Measurements from ENCODE around the gene TYW1.
"Not testable (repeated sequence)": the region's sequence is repeated elsewhere in the genome, so short reads cannot be mapped to it uniquely, and the experiment has no call there.

The TYW1 gene

DNA sequence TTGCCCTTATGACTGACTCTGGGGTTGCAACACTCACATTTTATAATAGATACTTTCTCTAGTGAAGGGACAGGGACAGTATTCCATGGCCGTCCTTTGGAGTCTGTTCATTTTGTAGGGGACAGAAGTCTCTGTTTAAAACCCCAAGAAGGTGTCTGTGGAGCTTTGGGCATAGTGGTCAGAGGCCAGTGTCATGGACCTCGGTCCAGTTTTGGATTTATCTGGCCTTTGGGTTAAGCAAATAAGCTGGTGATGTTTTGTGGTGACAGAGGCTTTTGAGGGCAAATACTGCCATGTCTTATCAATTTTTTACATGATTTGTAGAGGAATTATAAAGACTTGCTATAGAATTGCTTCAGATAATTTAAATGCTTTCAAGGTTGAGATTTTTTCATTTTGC, 50.2 kb downstream of the TYW1 start:
- DNase-seq; H3K27me3 ChIP-seq (replicated peaks in 2 of 5; ENCODE audit: control insufficient read depth in 4 of 5, insufficient read depth in 5 of 5, low read length in 4 of 5); CTCF ChIA-PET; H3K4me3 ChIP-seq (ENCODE audit: control insufficient read depth in 1 of 7, extremely low read depth in 1 of 7, insufficient read depth in 4 of 7, low read depth in 2 of 7, low read length in 6 of 7); POLR2A ChIA-PET; H3K4me1 ChIP-seq (ENCODE audit: control extremely low read depth in 1 of 4, control insufficient read depth in 4 of 4, insufficient read depth in 4 of 4, low read length in 3 of 4); H3K27ac ChIP-seq (ENCODE audit: insufficient read depth in 1 of 2, low read depth in 1 of 2, low read length in 2 of 2, poor library complexity in 1 of 2, severe bottlenecking in 2 of 2); H3K9me3 ChIP-seq (ENCODE audit: control extremely low read depth in 1 of 5, control insufficient read depth in 4 of 5, insufficient read depth in 2 of 5, low read depth in 1 of 5, low read length in 4 of 5): not testable (repeated sequence)
- H3K36me3 ChIP-seq (ENCODE audit: control insufficient read depth in 4 of 4, insufficient read depth in 4 of 4, low read length in 3 of 4) = peaks cover 0 to 12% (median 1%) of the 10 kb centered on the region in 4 experiments
- 86% methylated on average over 2 of the region's 2 CpGs for WGBS (ENCODE audit: insufficient coverage)

DNA sequence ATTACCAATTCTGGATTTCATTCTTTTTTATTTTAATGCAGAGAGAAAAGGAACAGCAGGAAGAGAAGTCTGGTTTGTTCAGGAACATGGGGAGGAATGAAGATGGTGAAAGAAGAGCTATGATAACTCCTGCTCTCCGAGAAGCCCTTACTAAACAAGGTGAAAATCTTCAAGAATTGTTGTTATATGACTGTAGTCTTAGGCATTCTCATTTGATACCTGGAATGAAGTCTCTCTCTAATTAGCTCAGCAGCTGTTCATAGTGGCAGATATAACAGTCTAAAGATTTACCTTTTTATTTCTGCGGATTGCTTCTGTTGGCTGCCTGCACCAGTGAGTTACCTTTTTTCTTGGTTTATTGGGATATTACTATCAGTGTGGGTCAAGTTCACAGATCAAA, 53.3 kb downstream of the TYW1 start:
- H3K27me3 ChIP-seq (replicated peaks in 2 of 5; ENCODE audit: control insufficient read depth in 4 of 5, insufficient read depth in 5 of 5, low read length in 4 of 5); POLR2A ChIA-PET; H3K4me1 ChIP-seq (ENCODE audit: control extremely low read depth in 1 of 4, control insufficient read depth in 4 of 4, insufficient read depth in 4 of 4, low read length in 3 of 4); H3K27ac ChIP-seq (ENCODE audit: insufficient read depth in 1 of 2, low read depth in 1 of 2, low read length in 2 of 2, poor library complexity in 1 of 2, severe bottlenecking in 2 of 2); DNase-seq; H3K4me3 ChIP-seq (ENCODE audit: control insufficient read depth in 1 of 7, extremely low read depth in 1 of 7, insufficient read depth in 4 of 7, low read depth in 2 of 7, low read length in 6 of 7); H3K9me3 ChIP-seq (ENCODE audit: control extremely low read depth in 1 of 5, control insufficient read depth in 4 of 5, insufficient read depth in 2 of 5, low read depth in 1 of 5, low read length in 4 of 5); CTCF ChIA-PET: not testable (repeated sequence)
- WGBS (ENCODE audit: insufficient coverage) = no CpG with 5 or more reads among the region's 2 CpGs
- peaks cover 4 to 24% (median 4%) of the 10 kb centered on the region in 4 experiments for H3K36me3 ChIP-seq (ENCODE audit: control insufficient read depth in 4 of 4, insufficient read depth in 4 of 4, low read length in 3 of 4)

DNA sequence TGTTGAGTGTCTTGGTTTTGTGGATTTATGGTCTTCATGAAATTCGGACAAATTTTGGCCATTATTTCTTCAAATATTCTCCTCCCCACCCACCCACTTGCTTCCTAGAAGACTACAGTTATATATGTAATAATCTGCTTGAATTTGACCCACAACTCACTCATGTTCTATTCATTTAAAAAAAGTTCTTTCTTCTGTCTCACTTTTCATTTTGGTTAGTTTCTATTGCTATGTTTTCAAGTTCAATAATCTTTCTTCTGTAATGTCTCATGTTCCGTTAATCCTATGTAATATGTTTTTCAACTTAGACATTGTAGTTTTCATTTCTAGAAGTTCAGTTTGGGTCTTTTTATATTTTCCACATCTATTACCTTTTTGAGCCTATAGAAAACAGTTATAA, 55.5 kb downstream of the TYW1 start:
- H3K4me1 ChIP-seq (ENCODE audit: control extremely low read depth in 1 of 4, control insufficient read depth in 4 of 4, insufficient read depth in 4 of 4, low read length in 3 of 4); DNase-seq; CTCF ChIA-PET; H3K9me3 ChIP-seq (ENCODE audit: control extremely low read depth in 1 of 5, control insufficient read depth in 4 of 5, insufficient read depth in 2 of 5, low read depth in 1 of 5, low read length in 4 of 5); POLR2A ChIA-PET; H3K27me3 ChIP-seq (replicated peaks in 2 of 5; ENCODE audit: control insufficient read depth in 4 of 5, insufficient read depth in 5 of 5, low read length in 4 of 5); H3K4me3 ChIP-seq (ENCODE audit: control insufficient read depth in 1 of 7, extremely low read depth in 1 of 7, insufficient read depth in 4 of 7, low read depth in 2 of 7, low read length in 6 of 7); H3K27ac ChIP-seq (ENCODE audit: insufficient read depth in 1 of 2, low read depth in 1 of 2, low read length in 2 of 2, poor library complexity in 1 of 2, severe bottlenecking in 2 of 2): not testable (repeated sequence)
- H3K36me3 ChIP-seq (ENCODE audit: control insufficient read depth in 4 of 4, insufficient read depth in 4 of 4, low read length in 3 of 4) = peaks cover 4 to 24% (median 4%) of the 10 kb centered on the region in 4 experiments
- no CpG with 5 or more reads among the region's 2 CpGs for WGBS (ENCODE audit: insufficient coverage)

DNA sequence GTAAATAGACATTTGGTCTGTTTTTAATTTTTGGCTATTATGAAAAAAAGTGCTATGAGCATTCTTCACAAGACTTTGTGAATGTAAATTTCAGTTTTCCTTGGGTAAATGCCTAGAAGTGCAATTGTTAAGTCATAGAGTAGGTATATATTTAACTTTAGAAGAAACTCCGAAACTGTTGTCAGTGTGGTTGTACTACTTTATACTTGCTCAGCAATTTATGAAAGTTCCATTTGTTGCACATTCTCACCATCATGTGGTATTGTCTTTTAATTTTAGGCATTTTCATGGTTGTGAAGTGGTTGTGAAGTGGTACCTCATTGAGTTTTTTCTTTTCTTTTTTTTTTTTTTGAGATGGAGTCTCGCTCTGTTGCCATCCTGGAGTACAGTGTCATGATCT, 60.0 kb downstream of the TYW1 start:
- Histone ChIP-seq H3K27ac (ENCODE audit: insufficient read depth in 1 of 2, low read depth in 1 of 2, low read length in 2 of 2, poor library complexity in 1 of 2, severe bottlenecking in 2 of 2) (no peak overlapping the region), H3K4me3 (ENCODE audit: control insufficient read depth in 1 of 7, extremely low read depth in 1 of 7, insufficient read depth in 4 of 7, low read depth in 2 of 7, low read length in 6 of 7) (no peak overlapping the region), H3K9me3 (ENCODE audit: control extremely low read depth in 1 of 5, control insufficient read depth in 4 of 5, insufficient read depth in 2 of 5, low read depth in 1 of 5, low read length in 4 of 5) (no peaks in the 10 kb centered on the region), H3K36me3 (ENCODE audit: control insufficient read depth in 4 of 4, insufficient read depth in 4 of 4, low read length in 3 of 4) (peaks cover 2 to 20% (median 5%) of the 10 kb centered on the region in 4 experiments), H3K27me3 (replicated peaks in 2 of 5; ENCODE audit: control insufficient read depth in 4 of 5, insufficient read depth in 5 of 5, low read length in 4 of 5) (no peaks in the 10 kb centered on the region), H3K4me1 (ENCODE audit: control extremely low read depth in 1 of 4, control insufficient read depth in 4 of 4, insufficient read depth in 4 of 4, low read length in 3 of 4) (no peaks in the 10 kb centered on the region)
- no peak for DNase-seq
- WGBS (ENCODE audit: insufficient coverage) = 100% methylated on average over 1 of the region's 2 CpGs
- ChIA-PET CTCF (no interaction called here), POLR2A (no interaction called here)

DNA sequence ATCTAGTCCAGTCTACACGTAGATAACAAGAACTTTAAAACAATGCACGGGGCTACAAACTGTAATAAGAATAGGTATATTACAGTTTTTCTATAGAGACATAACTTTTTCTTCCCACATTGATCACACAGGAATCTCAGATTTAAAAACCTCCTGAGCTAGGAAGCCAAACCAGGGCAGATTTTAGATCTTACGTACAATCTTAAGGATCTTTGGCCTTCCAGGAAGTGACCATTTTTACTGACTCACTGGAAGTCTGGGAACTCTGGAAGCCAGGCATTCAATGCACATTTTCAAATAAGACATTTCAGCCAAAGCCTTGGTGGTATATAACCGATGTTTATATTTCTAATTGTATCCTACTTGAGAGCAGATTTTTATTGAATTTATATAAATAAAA, 64.7 kb downstream of the TYW1 start:
- WGBS (ENCODE audit: insufficient coverage) = 100% methylated on average over 1 of the region's 4 CpGs

DNA sequence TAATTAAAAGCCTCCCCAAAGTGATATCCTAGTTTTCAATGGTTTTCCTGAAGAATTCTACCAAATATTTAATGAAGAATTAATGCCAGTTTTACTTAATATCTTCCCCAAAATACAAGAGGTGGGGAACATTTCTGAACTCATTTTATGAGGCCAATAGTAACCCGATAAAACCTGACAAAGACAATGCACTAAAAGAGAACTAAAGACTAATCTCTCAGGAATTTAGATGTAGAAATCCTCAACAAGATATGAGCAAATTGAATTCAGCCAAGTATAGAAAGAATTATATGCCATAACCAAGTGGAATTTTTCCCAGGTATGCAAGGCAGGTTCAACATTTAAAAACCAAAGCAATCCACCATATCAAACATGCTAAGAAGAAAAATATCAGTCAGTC, 66.2 kb downstream of the TYW1 start:
- H3K4me1 ChIP-seq (ENCODE audit: control extremely low read depth in 1 of 4, control insufficient read depth in 4 of 4, insufficient read depth in 4 of 4, low read length in 3 of 4); H3K9me3 ChIP-seq (ENCODE audit: control extremely low read depth in 1 of 5, control insufficient read depth in 4 of 5, insufficient read depth in 2 of 5, low read depth in 1 of 5, low read length in 4 of 5); H3K27ac ChIP-seq (ENCODE audit: insufficient read depth in 1 of 2, low read depth in 1 of 2, low read length in 2 of 2, poor library complexity in 1 of 2, severe bottlenecking in 2 of 2); H3K4me3 ChIP-seq (ENCODE audit: control insufficient read depth in 1 of 7, extremely low read depth in 1 of 7, insufficient read depth in 4 of 7, low read depth in 2 of 7, low read length in 6 of 7); DNase-seq; H3K27me3 ChIP-seq (replicated peaks in 2 of 5; ENCODE audit: control insufficient read depth in 4 of 5, insufficient read depth in 5 of 5, low read length in 4 of 5); POLR2A ChIA-PET: not testable (repeated sequence)
- CTCF ChIA-PET = interaction anchor here (0.6 kb wide), 1 partner anchor 523 kb away, joined by 3 read pairs; no protein-coding TSS in a partner anchor
- no CpG with 5 or more reads among the region's 1 CpG for WGBS (ENCODE audit: insufficient coverage)
- H3K36me3 ChIP-seq (ENCODE audit: control insufficient read depth in 4 of 4, insufficient read depth in 4 of 4, low read length in 3 of 4) = peaks cover 4 to 26% (median 9%) of the 10 kb centered on the region in 4 experiments

More for the DNA sequence above, 64.7 kb downstream of the TYW1 start:
- CTCF ChIA-PET; POLR2A ChIA-PET; DNase-seq; H3K27me3 ChIP-seq (replicated peaks in 2 of 5; ENCODE audit: control insufficient read depth in 4 of 5, insufficient read depth in 5 of 5, low read length in 4 of 5); H3K9me3 ChIP-seq (ENCODE audit: control extremely low read depth in 1 of 5, control insufficient read depth in 4 of 5, insufficient read depth in 2 of 5, low read depth in 1 of 5, low read length in 4 of 5); H3K4me3 ChIP-seq (ENCODE audit: control insufficient read depth in 1 of 7, extremely low read depth in 1 of 7, insufficient read depth in 4 of 7, low read depth in 2 of 7, low read length in 6 of 7); H3K4me1 ChIP-seq (ENCODE audit: control extremely low read depth in 1 of 4, control insufficient read depth in 4 of 4, insufficient read depth in 4 of 4, low read length in 3 of 4); H3K27ac ChIP-seq (ENCODE audit: insufficient read depth in 1 of 2, low read depth in 1 of 2, low read length in 2 of 2, poor library complexity in 1 of 2, severe bottlenecking in 2 of 2): not testable (repeated sequence)
- H3K36me3 ChIP-seq (ENCODE audit: control insufficient read depth in 4 of 4, insufficient read depth in 4 of 4, low read length in 3 of 4) = peaks cover 4 to 21% (median 7%) of the 10 kb centered on the region in 4 experiments

DNA sequence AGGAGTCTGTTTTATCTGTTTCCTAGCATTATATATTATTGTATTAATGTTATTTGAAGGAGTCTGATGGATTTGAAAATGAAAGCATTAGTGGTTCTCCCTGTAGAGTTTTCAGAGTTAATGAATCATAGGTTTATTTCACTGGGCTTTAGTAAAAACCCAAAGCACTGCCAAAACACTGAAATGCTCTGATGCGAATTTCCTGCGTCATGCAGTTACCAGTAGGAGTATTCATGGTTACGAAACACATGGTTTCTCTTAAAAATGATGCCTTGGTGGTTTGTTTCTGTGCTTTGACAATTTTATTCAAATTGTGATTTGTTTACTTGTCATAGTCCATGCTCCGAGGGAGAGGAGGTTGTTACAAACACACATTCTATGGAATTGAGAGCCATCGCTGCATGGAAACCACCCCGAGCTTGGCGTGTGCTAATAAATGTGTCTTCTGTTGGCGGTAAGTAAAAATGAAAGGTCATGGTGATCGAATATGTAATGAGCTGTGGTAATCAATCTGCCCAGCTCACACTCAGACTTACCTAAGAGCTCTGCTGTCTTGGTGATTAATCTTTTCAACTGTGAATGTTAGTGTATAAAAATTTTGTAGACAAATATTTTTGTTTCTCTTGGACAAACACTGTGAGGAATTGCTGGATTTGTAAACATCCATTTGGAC, 70.5 kb downstream of the TYW1 start:
- H3K4me1 ChIP-seq (ENCODE audit: control extremely low read depth in 1 of 4, control insufficient read depth in 4 of 4, insufficient read depth in 4 of 4, low read length in 3 of 4); DNase-seq; CTCF ChIA-PET; H3K27me3 ChIP-seq (replicated peaks in 2 of 5; ENCODE audit: control insufficient read depth in 4 of 5, insufficient read depth in 5 of 5, low read length in 4 of 5); H3K27ac ChIP-seq (ENCODE audit: insufficient read depth in 1 of 2, low read depth in 1 of 2, low read length in 2 of 2, poor library complexity in 1 of 2, severe bottlenecking in 2 of 2); POLR2A ChIA-PET; H3K4me3 ChIP-seq (ENCODE audit: control insufficient read depth in 1 of 7, extremely low read depth in 1 of 7, insufficient read depth in 4 of 7, low read depth in 2 of 7, low read length in 6 of 7): not testable (repeated sequence)
- 96% methylated on average over 3 of the region's 9 CpGs for WGBS (ENCODE audit: insufficient coverage)
- peaks cover 7 to 41% (median 16%) of the 10 kb centered on the region in 4 experiments for H3K36me3 ChIP-seq (ENCODE audit: control insufficient read depth in 4 of 4, insufficient read depth in 4 of 4, low read length in 3 of 4)
- peaks cover 0 to 11% (median 0%) of the 10 kb centered on the region in 5 experiments for H3K9me3 ChIP-seq (ENCODE audit: control extremely low read depth in 1 of 5, control insufficient read depth in 4 of 5, insufficient read depth in 2 of 5, low read depth in 1 of 5, low read length in 4 of 5)

Measured in common myeloid progenitor, CD34-positive (primary cell).